Dedifferentiated amniotic fluid mesenchymal stem cell (primary cell): ENCODE results near the gene MAPK8IP3.

Source experiments
- DNase-seq: peaks from one replicate; pipeline ENCODE4 v3.0.0-alpha.2; 2016; ENCODE audit errors: extremely low spot score

Gene MAPK8IP3

GRCh38 chr16:1773703-1774447, 67.9 kb downstream of the MAPK8IP3 start:
- no peak for DNase-seq

GRCh38 chr16:1774448-1774780, 68.4 kb downstream of the MAPK8IP3 start:
- no peak for DNase-seq

DNA sequence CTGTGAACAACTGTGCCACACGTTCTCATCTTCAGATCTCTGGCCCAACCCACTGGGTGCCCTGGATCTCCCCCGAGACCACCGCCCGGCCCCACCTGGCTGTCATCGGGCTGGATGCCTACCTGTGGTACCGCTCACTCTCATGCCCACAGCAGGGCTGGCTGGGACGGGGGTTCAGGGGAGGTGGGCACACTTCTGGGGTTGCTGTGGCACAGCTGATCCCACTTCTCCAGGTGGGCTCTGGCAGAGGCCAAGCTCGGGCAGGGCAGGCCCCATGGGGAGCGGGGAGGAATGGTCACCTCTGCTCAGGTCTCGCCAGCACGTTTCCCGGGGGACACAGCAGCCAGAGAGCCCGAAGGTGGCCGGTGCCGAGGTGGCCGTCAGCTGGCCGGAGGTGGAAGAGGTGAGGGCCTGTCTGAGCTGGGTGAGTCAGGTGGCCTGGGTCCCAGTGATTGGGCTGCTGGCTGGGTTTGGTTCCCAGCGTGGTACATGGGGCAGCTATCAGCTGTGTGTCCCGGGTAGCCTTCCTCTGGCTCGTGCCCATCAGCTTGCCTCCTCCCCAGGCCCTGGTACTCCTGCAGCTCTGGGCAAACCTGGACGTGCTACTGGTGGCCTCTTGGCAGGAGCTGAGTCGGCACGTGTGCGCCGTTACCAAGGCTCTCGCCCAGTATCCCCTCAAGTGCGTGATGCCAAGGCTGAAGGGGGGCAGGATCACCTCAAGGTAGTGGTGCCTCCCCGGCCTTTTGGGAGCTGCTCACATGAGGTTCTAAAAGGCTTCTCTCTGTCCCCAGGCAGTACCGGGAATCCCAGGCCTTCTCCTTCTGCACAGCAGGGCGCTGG, 69.2 kb downstream of the MAPK8IP3 start:
- DNase-seq, result no peak

- no peak for DNase-seq
Observed at GRCh38 chr16:1775846-1776671, 70.1 kb downstream of the MAPK8IP3 start.

DNA sequence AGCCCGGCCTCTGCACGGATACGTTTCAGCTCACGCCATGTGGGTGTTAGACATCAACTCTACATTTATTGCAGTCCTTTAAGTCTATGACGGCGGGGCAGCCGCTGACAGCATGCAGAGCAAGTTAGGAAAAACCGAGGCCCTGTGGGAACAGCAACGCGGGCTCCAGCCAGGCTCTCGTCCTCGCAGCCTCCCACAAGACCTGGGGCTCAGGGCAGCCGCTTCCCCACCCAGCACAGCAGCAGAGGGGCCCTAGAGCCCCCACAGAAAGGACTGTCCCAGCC, 70.6 kb downstream of the MAPK8IP3 start:
- DNase-seq, result no peak

- no peak for DNase-seq
Observed at GRCh38 chr16:1776991-1777374, 71.0 kb downstream of the MAPK8IP3 start.

DNA sequence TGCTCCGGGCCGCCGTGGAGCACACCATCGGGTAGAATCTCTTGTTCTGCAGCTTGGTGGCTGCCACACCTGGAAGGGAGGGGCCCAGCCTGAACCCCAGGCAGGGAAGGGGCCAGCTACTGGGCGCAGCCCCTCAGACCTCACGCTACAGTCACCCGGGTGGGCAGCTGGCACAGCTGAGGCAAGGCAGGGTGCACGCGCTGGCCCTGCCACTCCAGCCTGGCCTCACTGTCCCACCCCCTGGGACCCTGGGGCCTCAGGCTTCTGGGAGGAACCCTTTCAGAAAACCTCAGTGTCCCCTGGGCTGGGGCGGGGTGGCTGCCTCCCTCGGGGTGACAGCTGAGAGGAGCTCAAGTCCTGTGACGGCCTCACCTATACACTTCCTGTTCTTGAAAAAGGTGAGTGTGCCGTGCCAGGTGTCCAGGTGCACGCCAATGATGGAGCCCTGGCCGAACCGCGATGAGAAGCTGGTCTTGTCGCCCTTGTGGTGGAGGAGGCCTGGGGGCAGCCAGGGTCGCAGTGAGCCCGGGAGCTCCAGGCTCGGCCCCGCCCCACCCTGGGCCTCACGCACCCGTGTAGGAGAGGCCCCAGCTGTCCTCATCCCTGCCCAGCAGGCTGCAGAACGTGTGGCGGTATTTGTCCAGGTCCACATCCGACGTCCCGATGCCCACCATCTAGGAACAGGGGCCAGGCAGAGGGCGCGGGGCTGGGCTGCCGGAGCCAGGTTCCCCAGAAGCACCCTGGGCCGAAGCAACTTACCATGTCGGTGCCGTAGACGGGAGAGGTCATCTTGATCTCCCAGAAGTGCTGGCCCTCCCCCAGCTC, 71.6 kb downstream of the MAPK8IP3 start:
- DNase-seq, result no peak

DNA sequence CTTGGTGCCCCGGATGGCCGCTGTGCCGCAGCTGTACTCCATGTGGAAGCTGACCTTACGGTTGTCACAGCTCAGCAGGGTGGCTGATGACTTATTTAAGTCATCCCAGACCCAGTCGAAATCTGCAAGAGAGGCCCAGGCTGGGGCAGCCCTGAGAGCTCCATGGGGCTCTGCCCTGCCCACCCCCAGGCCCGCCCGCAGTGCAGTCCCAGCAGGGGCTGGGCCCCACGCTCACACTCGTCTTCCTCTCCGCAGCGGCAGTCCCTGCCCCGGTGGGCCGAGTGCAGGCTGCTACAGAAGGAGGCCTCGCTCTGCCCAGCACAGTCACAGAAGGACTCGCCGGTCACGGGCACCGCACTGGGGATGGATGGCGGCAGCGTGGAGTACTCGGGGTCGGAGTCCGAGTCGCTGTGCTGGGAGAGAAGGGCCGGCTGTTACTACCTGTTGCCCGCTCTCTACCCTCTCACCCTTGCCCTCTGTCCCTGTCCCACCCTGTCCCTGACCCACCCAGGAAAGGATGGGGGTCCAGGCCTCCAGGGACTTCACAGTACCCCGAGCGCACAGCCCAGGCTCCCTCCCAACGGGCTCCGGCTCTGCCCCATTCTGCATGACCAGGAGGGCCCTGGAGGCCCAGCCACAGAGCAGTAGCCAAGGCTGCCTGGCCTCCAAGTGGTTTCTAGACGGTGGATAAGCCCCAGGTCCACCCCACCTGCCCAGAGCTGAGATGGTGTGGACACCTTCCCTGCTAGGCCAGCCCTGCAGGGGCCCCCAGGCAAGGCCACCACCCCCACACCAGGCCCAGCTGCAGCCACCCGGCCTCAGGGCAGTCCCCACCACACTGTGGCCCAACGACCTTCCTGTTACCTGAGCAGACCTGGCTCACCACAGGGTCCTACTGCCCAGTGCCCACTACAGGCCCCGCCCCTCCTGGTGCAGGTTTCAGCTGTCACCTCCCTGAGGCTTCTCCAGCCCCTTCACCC, 72.5 kb downstream of the MAPK8IP3 start:
- DNase-seq, result no peak

GRCh38 chr16:1779234-1779701, 73.3 kb downstream of the MAPK8IP3 start:
- no peak for DNase-seq

- DNase-seq, result no peak
Observed at GRCh38 chr16:1779741-1780676, 74.0 kb downstream of the MAPK8IP3 start.

DNA sequence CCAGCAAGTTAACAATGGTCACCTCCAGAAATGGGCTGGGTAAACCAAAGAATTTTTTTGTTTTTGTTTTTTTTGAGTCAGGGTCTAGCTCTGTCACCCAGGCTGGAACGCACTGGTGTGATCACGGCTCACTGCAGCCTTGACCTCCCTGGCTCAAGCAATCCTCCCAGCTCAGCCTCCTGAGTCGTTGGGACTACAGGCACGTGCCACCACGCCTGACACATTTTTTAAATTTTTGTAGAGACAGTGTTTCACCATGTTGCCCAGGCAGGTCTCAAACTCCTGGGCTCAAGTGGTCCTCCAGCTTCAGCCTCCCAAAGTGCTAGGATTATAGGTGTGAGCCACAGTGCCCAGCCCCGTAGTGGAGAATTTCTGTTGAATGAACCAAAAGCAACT, 74.7 kb downstream of the MAPK8IP3 start:
- no peak for DNase-seq

DNA sequence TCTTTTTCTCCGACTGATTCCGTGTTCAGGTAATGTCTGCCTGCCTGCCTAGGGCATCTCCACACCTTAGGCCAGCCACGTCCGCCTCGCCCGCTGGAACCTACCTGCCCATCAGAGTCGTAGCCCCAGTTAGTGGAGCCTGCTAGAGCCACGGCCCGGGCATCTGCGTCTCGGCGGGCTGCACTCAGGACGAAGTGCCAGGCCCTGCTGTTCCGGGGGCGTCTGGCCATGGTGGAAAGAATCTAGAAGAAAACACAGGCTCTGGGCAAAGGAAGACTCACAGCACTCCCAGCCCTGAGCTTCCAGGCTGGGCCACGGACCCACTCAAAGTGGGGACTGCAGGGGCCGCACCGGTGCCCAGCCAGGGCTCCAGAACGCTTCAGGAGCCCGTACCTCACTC, 75.3 kb downstream of the MAPK8IP3 start:
- DNase-seq, result no peak

DNA sequence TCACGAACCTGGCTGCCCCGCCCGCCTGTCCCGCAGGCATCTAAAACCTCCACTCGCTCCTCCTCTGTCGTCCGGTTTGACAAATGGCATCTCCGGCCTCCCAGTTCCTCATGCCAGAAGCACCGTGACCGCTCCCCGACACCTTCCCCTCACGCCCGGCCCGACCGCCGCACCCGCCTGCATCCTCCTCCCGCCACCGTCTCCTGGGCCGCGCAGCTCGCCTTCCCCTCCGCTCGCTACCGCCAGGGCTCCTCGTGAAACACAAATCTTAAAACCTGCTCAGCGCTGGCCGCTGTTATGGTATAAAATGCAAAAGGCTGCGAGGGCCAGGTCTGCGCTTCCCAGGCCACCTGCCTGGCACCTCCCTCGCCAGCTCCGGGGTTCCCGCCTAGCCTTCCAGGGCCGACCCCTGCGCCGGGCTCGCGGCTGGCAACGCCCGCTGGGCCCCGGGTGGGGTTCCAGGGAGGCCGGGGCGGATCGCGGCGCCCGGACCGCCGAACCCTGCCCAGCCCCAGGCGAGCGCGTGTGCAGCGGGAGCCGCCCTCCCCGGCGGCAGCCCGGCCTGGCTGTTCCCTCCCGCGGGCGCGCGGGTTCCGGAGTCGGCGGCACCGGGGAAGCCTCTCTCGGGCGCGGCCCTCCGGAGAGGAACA, 75.9 kb downstream of the MAPK8IP3 start:
- DNase-seq, result no peak

- DNase-seq, result peak; percentile 100
Observed at GRCh38 chr16:1782408-1783264, 76.6 kb downstream of the MAPK8IP3 start, which contains the start of the genes NUBP2 and SPSB3. NUBP2 (plus strand) TSS chr16:1782960; CDS start chr16:1783021, 61 bp downstream. SPSB3 (minus strand) TSS chr16:1782571; CDS start chr16:1781483, 1,088 bp downstream.

- DNase-seq, result no peak
Observed at GRCh38 chr16:1784977-1785845, 79.2 kb downstream of the MAPK8IP3 start.

DNA sequence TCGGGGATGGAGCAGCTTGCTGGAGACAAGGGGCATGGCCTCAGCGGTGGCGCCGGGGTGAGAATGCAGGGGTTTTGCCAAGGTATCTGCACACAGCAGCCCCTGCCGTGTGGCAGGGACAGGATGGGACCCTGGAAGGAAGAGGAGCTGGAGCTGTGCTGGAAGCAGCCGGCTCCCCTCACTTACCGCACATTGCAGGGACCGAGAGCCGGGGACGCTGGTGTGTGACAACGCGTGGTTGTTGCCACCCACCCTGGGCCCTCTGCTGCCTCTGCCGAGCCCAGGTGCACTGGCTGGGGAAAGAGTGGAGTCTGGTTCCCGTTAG, 79.8 kb downstream of the MAPK8IP3 start:
- DNase-seq, result no peak
